ENCODE results near the gene MORC1.

DNA sequence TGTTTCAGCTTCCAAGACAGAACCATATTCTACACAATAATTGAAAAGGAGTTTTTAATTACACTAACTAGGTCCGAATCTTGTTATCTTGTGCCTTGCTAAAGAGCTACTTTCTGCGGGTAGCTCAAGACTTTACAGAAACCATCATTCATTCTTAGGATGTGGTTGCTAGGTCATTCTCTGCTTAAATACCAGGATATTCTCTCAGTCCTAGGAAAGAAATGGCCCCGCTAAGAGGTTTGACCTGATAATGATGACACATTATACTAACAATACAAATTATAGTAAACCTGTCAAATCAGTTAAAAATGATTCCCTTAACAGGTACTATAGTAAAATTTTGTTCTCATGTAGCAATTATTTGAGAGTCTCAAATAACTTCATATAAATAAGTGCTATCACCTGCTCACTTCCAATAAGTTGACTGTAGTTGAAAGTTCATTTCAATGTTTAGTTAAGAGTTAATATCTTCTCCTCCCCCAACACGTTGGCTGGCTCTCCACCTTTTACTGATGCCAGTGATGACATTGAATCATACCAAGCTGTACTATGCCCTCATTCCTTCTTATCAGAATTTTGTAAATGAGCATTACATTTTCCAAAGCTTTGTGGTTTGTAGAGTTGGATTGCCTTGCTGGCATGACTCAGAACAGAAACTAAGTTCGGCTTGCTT, 15.0 kb upstream of the MORC1 start:
- TF ChIP-seq EZH2 (IDR thresholded peaks at IDR 0.05) (no peak), POLR2AphosphoS5 (IDR thresholded peaks at IDR 0.05; ENCODE audit: borderline replicate concordance, low read depth, low read length) (no peak), FOXP2 (optimal IDR thresholded peaks at IDR 0.05; ENCODE audit: control extremely low read depth, extremely low read length, insufficient read depth) (no peak)
